Calu3 (cell line): ENCODE data around the gene DTNB. TPM values are rescaled to one million over a fixed set of nuclear protein-coding genes. Genes with fewer than 3 reads are reported as not detected.

ENCODE experiments used
- BruUV-seq: library from RNA; stranded (reverse); fragments of 400-500 nt; replicated peaks from 2 replicates; lab custom pipeline; 2021; lab: Mats Ljungman, UMichigan
- CTCF ChIA-PET: fragments of 300-600 bp; sonication (Branson Sonifier 250); formaldehyde crosslinking; loops from one replicate; lab custom pipeline; 2022; ENCODE audit warnings: antibody characterized with exemption; lab: Charles Lee
- DNase-seq: peaks from one replicate; pipeline ENCODE4 v3.0.0; 2022
- H3K27ac Mint-ChIP-seq: one replicate; pipeline ENCODE4 v1.8.0; 2022; ENCODE audit warnings: mixed read lengths; ENCODE audit not compliant: unreplicated experiment
- H3K27me3 Mint-ChIP-seq: one replicate; pipeline ENCODE4 v1.8.0; 2022; ENCODE audit warnings: mixed read lengths; ENCODE audit not compliant: unreplicated experiment
- H3K36me3 Mint-ChIP-seq: one replicate; pipeline ENCODE4 v1.8.0; 2022; ENCODE audit warnings: mild to moderate bottlenecking, moderate library complexity, mixed read lengths; ENCODE audit not compliant: insufficient read depth, unreplicated experiment
- H3K4me1 Mint-ChIP-seq: one replicate; pipeline ENCODE4 v1.8.0; 2022; ENCODE audit warnings: mild to moderate bottlenecking, low read depth, mixed read lengths; ENCODE audit not compliant: unreplicated experiment
- H3K4me3 Mint-ChIP-seq: one replicate; pipeline ENCODE4 v1.8.0; 2022; ENCODE audit warnings: mild to moderate bottlenecking, low read depth, moderate library complexity, mixed read lengths; ENCODE audit not compliant: unreplicated experiment
- H3K9me3 Mint-ChIP-seq: one replicate; pipeline ENCODE4 v1.8.0; 2022; ENCODE audit warnings: low read depth, mixed read lengths; ENCODE audit not compliant: unreplicated experiment
- intact Hi-C: fragments of 100-400 bp; cut with micrococcal nuclease; formaldehyde crosslinking; loops from one replicate; pipeline ENCODE4 v1.10.0; 2022; ENCODE audit not compliant: unreplicated experiment
- total RNA-seq: library from RNA; stranded (reverse); gene quantifications from 2 replicates; pipeline ENCODE4 v1.2.3, GENCODE V29; 2022
- TF ChIP-seq, protein P1 (sequence below): fragments of 200-600 bp; IDR thresholded peaks from one replicate; pipeline ENCODE4 v1.8.0; 2022; ENCODE audit warnings: antibody characterized with exemption; ENCODE audit not compliant: unreplicated experiment

The DTNB gene
- total RNA-seq, 1 experiment from 2014 or later = 27.3 TPM

- Mint-ChIP-seq H3K4me1 (no peaks in the 10 kb centered on the region), H3K36me3 (no peaks in the 10 kb centered on the region), H3K27me3 (no peaks in the 10 kb centered on the region), H3K27ac (no peak overlapping the region), H3K4me3 (no peak overlapping the region), H3K9me3 (no peaks in the 10 kb centered on the region)
- intact Hi-C loops = no loop called here
- no TSS peak for BruUV-seq
- TF ChIP-seq, protein P1, sequence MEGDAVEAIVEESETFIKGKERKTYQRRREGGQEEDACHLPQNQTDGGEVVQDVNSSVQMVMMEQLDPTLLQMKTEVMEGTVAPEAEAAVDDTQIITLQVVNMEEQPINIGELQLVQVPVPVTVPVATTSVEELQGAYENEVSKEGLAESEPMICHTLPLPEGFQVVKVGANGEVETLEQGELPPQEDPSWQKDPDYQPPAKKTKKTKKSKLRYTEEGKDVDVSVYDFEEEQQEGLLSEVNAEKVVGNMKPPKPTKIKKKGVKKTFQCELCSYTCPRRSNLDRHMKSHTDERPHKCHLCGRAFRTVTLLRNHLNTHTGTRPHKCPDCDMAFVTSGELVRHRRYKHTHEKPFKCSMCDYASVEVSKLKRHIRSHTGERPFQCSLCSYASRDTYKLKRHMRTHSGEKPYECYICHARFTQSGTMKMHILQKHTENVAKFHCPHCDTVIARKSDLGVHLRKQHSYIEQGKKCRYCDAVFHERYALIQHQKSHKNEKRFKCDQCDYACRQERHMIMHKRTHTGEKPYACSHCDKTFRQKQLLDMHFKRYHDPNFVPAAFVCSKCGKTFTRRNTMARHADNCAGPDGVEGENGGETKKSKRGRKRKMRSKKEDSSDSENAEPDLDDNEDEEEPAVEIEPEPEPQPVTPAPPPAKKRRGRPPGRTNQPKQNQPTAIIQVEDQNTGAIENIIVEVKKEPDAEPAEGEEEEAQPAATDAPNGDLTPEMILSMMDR = no peak
- CTCF ChIA-PET = interaction anchor here (0.5 to 0.8 kb wide), 3 partner anchors 33 to 185 kb away, joined by 3 to 4 read pairs (median 3); no protein-coding TSS in a partner anchor
- no peak for DNase-seq
Measured at GRCh38 chr2:25546852-25547251, 126.5 kb downstream of the DTNB start.

- Mint-ChIP-seq H3K27me3 (no peaks in the 10 kb centered on the region), H3K9me3 (no peaks in the 10 kb centered on the region), H3K4me3 (no peak overlapping the region), H3K27ac (no peak overlapping the region), H3K36me3 (no peaks in the 10 kb centered on the region), H3K4me1 (no peaks in the 10 kb centered on the region)
- intact Hi-C loops = no loop called here
- CTCF ChIA-PET = no interaction called here
- no peak for DNase-seq
- TF ChIP-seq, protein P1 = no peak
- BruUV-seq = no TSS peak
Measured at GRCh38 chr2:25545899-25546298, 127.5 kb downstream of the DTNB start.

DNA sequence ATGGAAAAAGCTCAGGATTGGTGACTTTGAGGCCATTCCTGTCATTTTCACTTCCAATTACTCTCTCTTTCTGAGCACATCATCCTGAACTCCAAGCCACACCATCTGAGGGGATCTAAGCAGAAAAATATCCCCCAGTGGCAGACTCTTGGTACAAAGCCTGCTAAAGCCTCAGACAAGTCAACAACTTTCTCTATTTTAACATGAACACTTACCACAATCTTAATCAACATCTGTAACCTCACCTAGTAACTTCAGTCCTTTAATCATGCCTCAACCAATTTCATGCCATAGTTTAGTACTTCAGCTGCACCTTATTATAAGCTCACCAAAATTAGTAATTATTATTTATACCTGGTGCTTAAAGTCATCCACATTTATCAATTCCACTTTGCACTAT lies 128.9 kb downstream of the DTNB start:
- DNase-seq = no peak
- TF ChIP-seq, protein P1 = no peak
- no peaks in the 10 kb centered on the region for H3K9me3 Mint-ChIP-seq
- no peaks in the 10 kb centered on the region for H3K4me1 Mint-ChIP-seq
- no peak overlapping the region for H3K4me3 Mint-ChIP-seq
- intact Hi-C loops = no loop called here
- no peaks in the 10 kb centered on the region for H3K27me3 Mint-ChIP-seq
- no peak overlapping the region for H3K27ac Mint-ChIP-seq
- CTCF ChIA-PET = no interaction called here
- no peaks in the 10 kb centered on the region for H3K36me3 Mint-ChIP-seq
- BruUV-seq = no TSS peak

DNA sequence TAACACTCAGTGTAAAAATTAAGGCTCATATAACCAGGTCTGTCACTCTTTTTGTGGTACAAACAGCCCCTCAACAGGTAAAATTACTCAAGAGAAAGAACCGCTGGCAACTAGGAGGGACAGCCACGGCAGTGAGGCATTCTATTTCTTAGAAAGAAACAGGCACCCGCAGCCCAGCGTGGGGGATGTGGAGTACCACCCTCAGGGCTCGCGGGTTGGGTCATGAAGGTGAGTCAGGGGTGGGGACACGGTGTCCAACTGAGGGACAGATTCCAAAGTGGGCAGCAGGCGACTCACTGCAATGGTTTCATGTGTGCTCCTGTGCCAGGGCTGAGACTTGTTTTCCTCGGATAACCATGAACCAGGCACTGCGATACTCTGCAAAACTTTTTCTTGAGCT lies 129.4 kb downstream of the DTNB start:
- Mint-ChIP-seq H3K36me3 (no peaks in the 10 kb centered on the region), H3K9me3 (no peaks in the 10 kb centered on the region), H3K27ac (no peak overlapping the region), H3K4me3 (no peak overlapping the region), H3K27me3 (no peaks in the 10 kb centered on the region), H3K4me1 (no peaks in the 10 kb centered on the region)
- no peak for DNase-seq
- TF ChIP-seq, protein P1 = no peak
- CTCF ChIA-PET = no interaction called here
- no TSS peak for BruUV-seq
- intact Hi-C loops = no loop called here
